Mucosa of rectum (tissue), 2 donors: ENCODE measurements around the gene PDZD2.

Experiments
- H3K27ac ChIP-seq, 2 donors: one replicate each; pipeline ENCODE4 v1.7.0; 2013; ENCODE audit warnings: inconsistent platforms in 2 of 2, low read depth in 2 of 2, low read length in 2 of 2
- H3K27me3 ChIP-seq, 2 donors: one replicate each; pipeline ENCODE4 v1.7.0; 2013; ENCODE audit warnings: low read length in 2 of 2; ENCODE audit not compliant: control insufficient read depth in 2 of 2, insufficient read depth in 2 of 2
- H3K36me3 ChIP-seq, 2 donors: one replicate each; pipeline ENCODE4 v1.7.0; 2013; ENCODE audit warnings: low read length in 2 of 2; ENCODE audit not compliant: control insufficient read depth in 2 of 2, insufficient read depth in 2 of 2
- H3K4me1 ChIP-seq, 2 donors: one replicate each; pipeline ENCODE4 v1.7.0; 2013; ENCODE audit warnings: low read length in 2 of 2, mild to moderate bottlenecking in 1 of 2; ENCODE audit not compliant: control insufficient read depth in 2 of 2, insufficient read depth in 2 of 2
- H3K4me3 ChIP-seq, 2 donors: one replicate each; pipeline ENCODE4 v1.7.0; 2013; ENCODE audit warnings: low read length in 2 of 2
- H3K9ac ChIP-seq, 2 donors: one replicate each; pipeline ENCODE4 v1.7.0; 2013; ENCODE audit warnings: low read length in 2 of 2, low read depth in 1 of 2, mild to moderate bottlenecking in 1 of 2
- H3K9me3 ChIP-seq, 2 donors: one replicate each; pipeline ENCODE4 v1.7.0; 2013; ENCODE audit warnings: low read length in 2 of 2; ENCODE audit not compliant: control insufficient read depth in 2 of 2
- donor health status: healthy.
- donor health status: Normal muscosa, but diverticular disease.

The PDZD2 gene

GRCh38 chr5:31800351-31800750 lies 161.4 kb downstream of the PDZD2 start:
- Histone ChIP-seq H3K9me3 (no peaks in the 10 kb centered on the region), H3K27me3 (no peaks in the 10 kb centered on the region)

GRCh38 chr5:31805785-31806400 lies 167.0 kb downstream of the PDZD2 start:
- Histone ChIP-seq H3K4me1 (no peaks in the 10 kb centered on the region), H3K4me3 (no peak overlapping the region), H3K9me3 (no peaks in the 10 kb centered on the region), H3K27ac (no peak overlapping the region), H3K27me3 (no peaks in the 10 kb centered on the region), H3K36me3 (no peaks in the 10 kb centered on the region), H3K9ac (no peak overlapping the region)

More at GRCh38 chr5:31800351-31800750, 161.4 kb downstream of the PDZD2 start:
- Histone ChIP-seq H3K27ac (no peak overlapping the region), H3K36me3 (no peaks in the 10 kb centered on the region), H3K4me1 (no peaks in the 10 kb centered on the region), H3K9ac (no peak overlapping the region), H3K4me3 (no peak overlapping the region)

- H3K9ac ChIP-seq, result no peak overlapping the region
- H3K36me3 ChIP-seq, result no peaks in the 10 kb centered on the region
- H3K9me3 ChIP-seq, result no peaks in the 10 kb centered on the region
- H3K27me3 ChIP-seq, result no peaks in the 10 kb centered on the region
- no peak overlapping the region for H3K4me3 ChIP-seq
- no peaks in the 10 kb centered on the region for H3K4me1 ChIP-seq
- no peak overlapping the region for H3K27ac ChIP-seq
Observed at GRCh38 chr5:31806561-31806960, 167.6 kb downstream of the PDZD2 start.

- no peaks in the 10 kb centered on the region for H3K36me3 ChIP-seq
- H3K4me1 ChIP-seq, result no peaks in the 10 kb centered on the region
- no peak overlapping the region for H3K27ac ChIP-seq
- H3K9me3 ChIP-seq, result no peaks in the 10 kb centered on the region
- no peak overlapping the region for H3K4me3 ChIP-seq
- H3K27me3 ChIP-seq, result no peaks in the 10 kb centered on the region
- H3K9ac ChIP-seq, result no peak overlapping the region
Observed at GRCh38 chr5:31807789-31808540, 169.0 kb downstream of the PDZD2 start.

GRCh38 chr5:31809050-31809870 lies 170.3 kb downstream of the PDZD2 start:
- Histone ChIP-seq H3K27me3 (no peaks in the 10 kb centered on the region), H3K4me1 (no peaks in the 10 kb centered on the region), H3K27ac (no peak overlapping the region), H3K9ac (no peak overlapping the region), H3K9me3 (no peaks in the 10 kb centered on the region), H3K36me3 (no peaks in the 10 kb centered on the region), H3K4me3 (no peak overlapping the region)

- Histone ChIP-seq H3K9ac (no peak overlapping the region), H3K27ac (no peak overlapping the region)
Observed at GRCh38 chr5:31811210-31811609, 172.3 kb downstream of the PDZD2 start.

GRCh38 chr5:31815376-31815775 lies 176.4 kb downstream of the PDZD2 start:
- no peak overlapping the region for H3K4me3 ChIP-seq
- H3K4me1 ChIP-seq, result no peaks in the 10 kb centered on the region
- H3K27me3 ChIP-seq, result no peaks in the 10 kb centered on the region
- no peaks in the 10 kb centered on the region for H3K36me3 ChIP-seq
- no peak overlapping the region for H3K9ac ChIP-seq
- H3K9me3 ChIP-seq, result no peaks in the 10 kb centered on the region
- no peak overlapping the region for H3K27ac ChIP-seq

More at GRCh38 chr5:31811210-31811609, 172.3 kb downstream of the PDZD2 start:
- Histone ChIP-seq H3K9me3 (no peaks in the 10 kb centered on the region), H3K36me3 (no peaks in the 10 kb centered on the region), H3K4me1 (no peaks in the 10 kb centered on the region), H3K27me3 (no peaks in the 10 kb centered on the region), H3K4me3 (no peak overlapping the region)

GRCh38 chr5:31819926-31820516 lies 181.1 kb downstream of the PDZD2 start:
- Histone ChIP-seq H3K4me1 (no peaks in the 10 kb centered on the region), H3K4me3 (no peak overlapping the region), H3K9me3 (no peaks in the 10 kb centered on the region), H3K27ac (no peak overlapping the region), H3K9ac (no peak overlapping the region), H3K27me3 (peaks cover 0 to 3% of the 10 kb centered on the region in 2 donors), H3K36me3 (no peaks in the 10 kb centered on the region)

GRCh38 chr5:31823472-31823871 lies 184.5 kb downstream of the PDZD2 start:
- Histone ChIP-seq H3K4me3 (no peak overlapping the region), H3K36me3 (no peaks in the 10 kb centered on the region), H3K9ac (no peak overlapping the region), H3K9me3 (no peaks in the 10 kb centered on the region), H3K27ac (no peak overlapping the region), H3K27me3 (peaks cover 0 to 4% of the 10 kb centered on the region in 2 donors), H3K4me1 (no peaks in the 10 kb centered on the region)
